Bone marrow (tissue), 2 donors: ENCODE results near the gene APOE.
"Not testable (repeated sequence)": the region's sequence is repeated elsewhere in the genome, so short reads cannot be mapped to it uniquely, and the experiment has no call there.

Experiments
- DNase-seq, 2 donors: peaks; one replicate each; lab custom pipeline; 2025; lab: John Stamatoyannopoulos, UW

The APOE gene

DNA sequence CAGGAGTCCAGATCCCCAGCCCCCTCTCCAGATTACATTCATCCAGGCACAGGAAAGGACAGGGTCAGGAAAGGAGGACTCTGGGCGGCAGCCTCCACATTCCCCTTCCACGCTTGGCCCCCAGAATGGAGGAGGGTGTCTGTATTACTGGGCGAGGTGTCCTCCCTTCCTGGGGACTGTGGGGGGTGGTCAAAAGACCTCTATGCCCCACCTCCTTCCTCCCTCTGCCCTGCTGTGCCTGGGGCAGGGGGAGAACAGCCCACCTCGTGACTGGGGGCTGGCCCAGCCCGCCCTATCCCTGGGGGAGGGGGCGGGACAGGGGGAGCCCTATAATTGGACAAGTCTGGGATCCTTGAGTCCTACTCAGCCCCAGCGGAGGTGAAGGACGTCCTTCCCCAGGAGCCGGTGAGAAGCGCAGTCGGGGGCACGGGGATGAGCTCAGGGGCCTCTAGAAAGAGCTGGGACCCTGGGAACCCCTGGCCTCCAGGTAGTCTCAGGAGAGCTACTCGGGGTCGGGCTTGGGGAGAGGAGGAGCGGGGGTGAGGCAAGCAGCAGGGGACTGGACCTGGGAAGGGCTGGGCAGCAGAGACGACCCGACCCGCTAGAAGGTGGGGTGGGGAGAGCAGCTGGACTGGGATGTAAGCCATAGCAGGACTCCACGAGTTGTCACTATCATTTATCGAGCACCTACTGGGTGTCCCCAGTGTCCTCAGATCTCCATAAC is at the start of gene APOE:
TSS of gene APOE (plus strand) at position 360 of the 724 bp plus-strand sequence. CDS start 829 bp downstream, outside the sequence.
- DNase-seq, result no peak

DNA sequence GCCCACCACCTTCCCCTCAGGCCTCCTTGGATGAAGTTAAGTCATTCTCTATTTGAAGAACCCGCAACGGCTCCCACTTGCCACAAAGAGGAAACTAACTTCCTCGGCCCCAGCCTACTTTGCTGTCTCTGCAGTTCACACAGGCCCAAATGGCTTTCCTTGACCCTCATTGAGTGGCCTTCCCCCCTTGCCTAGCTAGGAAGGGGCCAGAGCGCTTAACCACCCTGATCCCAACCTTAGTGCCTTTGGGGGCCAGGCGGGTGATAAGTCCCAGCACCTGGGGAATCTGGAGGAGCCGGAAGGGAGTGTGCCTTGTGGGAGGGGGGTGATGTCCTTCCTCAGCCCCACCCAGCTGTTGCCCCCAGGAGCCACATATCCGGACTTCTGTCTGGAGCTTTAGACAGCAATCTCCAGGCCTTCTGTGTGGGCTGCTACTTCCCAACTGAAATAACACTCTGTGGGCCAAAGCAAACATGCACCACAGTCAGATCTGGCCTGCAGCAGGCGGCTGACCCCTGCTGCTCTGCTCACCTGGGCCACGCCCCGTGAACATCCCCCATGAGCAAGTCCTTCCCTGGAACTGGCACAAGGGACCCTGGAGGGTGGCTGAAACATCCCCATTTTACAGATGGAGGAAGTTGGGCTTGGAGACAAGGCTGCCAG is 49.0 kb upstream of the APOE start:
- peak in 1 of 2 donors; percentile 19 for DNase-seq

DNA sequence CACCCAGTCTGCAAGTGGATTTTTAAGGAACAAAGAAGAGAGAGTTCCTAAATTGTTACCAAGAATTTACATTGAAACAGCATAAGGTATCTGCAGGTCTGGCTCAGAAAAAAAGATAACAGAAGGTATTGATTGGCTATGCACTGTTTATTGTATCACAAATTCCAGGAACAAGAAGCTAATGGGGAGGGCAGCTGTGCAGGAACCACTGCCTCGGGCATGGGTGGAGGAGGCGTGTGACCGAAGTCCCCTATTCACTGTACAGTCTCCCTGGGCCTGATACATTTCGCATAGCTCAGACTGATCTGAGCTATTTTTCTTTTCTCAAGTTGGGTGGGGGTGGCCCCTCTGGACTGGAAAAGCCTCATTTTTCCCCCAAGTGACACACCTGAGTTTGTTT is 47.8 kb upstream of the APOE start:
- DNase-seq, result no peak

- not testable (repeated sequence) for DNase-seq
Observed at GRCh38 chr19:44861576-44861975, 44.0 kb upstream of the APOE start.

- DNase-seq, result no peak
Observed at GRCh38 chr19:44863990-44864389, 41.6 kb upstream of the APOE start.

DNA sequence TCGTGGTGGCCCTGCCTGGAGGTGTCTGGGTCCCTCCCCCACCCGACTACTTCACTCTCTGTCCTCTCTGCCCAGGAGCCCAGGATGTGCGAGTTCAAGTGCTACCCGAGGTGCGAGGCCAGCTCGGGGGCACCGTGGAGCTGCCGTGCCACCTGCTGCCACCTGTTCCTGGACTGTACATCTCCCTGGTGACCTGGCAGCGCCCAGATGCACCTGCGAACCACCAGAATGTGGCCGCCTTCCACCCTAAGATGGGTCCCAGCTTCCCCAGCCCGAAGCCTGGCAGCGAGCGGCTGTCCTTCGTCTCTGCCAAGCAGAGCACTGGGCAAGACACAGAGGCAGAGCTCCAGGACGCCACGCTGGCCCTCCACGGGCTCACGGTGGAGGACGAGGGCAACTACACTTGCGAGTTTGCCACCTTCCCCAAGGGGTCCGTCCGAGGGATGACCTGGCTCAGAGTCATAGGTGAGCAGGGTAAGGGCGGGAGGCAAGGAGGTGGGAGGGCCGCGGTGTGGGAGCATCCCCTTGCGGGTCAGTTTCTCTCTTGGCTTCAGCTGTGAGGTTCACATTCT is 40.3 kb upstream of the APOE start:
- DNase-seq, result no peak

DNA sequence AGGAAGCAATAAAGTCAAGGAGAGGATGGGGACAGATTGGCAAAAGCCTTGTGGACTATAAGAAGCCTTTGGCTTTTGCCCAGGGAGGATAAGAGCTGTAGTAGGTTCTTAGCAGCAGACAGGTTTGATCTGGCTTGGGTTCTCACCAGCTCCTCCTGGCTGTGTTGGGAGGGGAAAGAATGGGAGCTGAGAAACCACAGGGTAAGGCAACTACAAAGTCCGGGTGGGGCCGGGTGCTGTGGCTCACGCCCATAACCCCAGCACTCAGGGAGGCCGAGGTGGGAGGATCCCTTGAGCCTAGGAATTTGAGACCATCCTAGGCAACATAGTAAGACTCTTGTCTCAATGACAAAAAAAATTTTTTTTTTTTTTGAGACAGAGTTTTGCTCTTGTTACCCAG is 38.9 kb upstream of the APOE start:
- DNase-seq, result no peak

GRCh38 chr19:44867578-44867977 is 38.0 kb upstream of the APOE start:
- no peak for DNase-seq

DNA sequence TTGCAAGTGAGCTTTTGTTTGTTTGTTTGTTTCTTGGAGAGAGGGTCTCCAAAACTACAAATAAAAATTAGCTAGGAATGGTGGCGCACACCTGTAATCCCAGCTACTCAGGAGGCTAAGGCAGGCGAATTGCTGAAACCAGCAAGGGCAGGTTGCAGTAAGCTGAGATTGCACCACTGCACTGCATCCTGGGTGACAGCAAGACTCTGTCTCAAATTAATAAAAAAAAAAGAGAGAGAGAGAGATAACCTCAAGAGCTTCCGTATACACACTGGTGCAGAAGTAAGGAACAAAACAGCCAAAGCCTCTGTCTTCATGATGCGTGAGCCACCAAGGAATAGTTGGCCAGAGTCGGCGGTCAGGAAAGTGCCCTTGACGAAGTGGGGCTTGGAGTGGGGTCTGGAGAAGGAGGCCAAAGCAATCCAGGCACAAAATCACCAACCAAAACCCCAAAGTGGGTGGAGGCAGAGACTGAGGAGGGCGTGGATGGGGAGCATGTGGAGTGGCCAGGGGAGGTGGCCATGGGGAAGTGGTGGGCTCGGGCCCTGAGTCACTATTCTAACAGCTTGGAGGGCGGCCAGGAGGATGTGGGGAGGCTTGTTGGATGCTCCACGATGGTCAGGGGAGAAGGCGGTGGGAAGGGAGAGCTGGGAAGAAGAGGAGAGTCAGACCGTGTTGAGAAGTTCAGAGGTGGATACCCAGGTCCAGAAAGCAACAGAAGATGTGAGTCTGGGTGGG is 35.7 kb upstream of the APOE start:
- DNase-seq, result peak; percentile 16 to 48

DNA sequence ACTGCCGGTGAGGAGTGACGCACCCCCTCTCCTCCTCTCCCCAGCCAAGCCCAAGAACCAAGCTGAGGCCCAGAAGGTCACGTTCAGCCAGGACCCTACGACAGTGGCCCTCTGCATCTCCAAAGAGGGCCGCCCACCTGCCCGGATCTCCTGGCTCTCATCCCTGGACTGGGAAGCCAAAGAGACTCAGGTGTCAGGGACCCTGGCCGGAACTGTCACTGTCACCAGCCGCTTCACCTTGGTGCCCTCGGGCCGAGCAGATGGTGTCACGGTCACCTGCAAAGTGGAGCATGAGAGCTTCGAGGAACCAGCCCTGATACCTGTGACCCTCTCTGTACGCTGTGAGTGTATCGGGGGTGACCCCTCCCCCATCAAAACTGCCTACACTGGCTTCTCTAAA is 33.8 kb upstream of the APOE start:
- DNase-seq, result no peak

DNA sequence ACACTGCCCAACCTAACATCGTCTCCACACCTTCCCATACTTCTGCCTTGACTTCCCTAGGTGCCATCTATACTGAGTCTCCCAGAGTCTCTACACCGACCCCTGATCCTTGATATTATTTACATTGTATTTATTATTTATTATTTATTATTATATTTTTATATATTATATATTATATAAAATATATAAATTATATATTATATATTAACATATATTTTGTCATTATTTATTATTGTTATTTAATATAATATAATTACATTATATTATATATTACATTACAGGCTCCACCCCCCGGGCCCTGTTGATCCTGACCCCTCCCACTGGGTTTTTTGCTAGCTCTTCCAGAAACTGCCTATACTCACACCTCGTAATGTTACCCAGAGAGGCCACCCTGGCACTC is 32.9 kb upstream of the APOE start:
- DNase-seq, result no peak

DNA sequence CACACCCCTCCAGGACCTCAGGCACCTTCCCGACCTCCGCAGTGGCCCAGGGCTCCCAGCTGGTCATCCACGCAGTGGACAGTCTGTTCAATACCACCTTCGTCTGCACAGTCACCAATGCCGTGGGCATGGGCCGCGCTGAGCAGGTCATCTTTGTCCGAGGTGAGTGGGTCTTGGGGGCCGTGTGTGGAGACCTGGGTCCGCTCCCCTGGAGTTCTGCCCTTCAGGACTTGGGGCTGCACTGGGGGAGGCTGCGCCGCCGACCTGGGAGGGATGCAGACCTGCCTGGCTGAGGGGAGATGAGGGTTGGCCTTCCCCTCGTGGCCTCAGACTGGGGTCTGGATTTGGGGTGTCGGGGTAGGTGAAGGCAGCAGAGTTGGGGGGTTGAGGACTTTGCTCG is 31.3 kb upstream of the APOE start:
- DNase-seq, result no peak

- DNase-seq, result no peak
Observed at GRCh38 chr19:44875666-44876451, 29.7 kb upstream of the APOE start.

GRCh38 chr19:44876930-44877535 is 28.6 kb upstream of the APOE start:
- DNase-seq, result no peak

- no peak for DNase-seq
Observed at GRCh38 chr19:44878120-44878865, 27.3 kb upstream of the APOE start.

- DNase-seq, result no peak
Observed at GRCh38 chr19:44879309-44880065, 26.1 kb upstream of the APOE start.

- no peak for DNase-seq
Observed at GRCh38 chr19:44882063-44882462, 23.5 kb upstream of the APOE start.

DNA sequence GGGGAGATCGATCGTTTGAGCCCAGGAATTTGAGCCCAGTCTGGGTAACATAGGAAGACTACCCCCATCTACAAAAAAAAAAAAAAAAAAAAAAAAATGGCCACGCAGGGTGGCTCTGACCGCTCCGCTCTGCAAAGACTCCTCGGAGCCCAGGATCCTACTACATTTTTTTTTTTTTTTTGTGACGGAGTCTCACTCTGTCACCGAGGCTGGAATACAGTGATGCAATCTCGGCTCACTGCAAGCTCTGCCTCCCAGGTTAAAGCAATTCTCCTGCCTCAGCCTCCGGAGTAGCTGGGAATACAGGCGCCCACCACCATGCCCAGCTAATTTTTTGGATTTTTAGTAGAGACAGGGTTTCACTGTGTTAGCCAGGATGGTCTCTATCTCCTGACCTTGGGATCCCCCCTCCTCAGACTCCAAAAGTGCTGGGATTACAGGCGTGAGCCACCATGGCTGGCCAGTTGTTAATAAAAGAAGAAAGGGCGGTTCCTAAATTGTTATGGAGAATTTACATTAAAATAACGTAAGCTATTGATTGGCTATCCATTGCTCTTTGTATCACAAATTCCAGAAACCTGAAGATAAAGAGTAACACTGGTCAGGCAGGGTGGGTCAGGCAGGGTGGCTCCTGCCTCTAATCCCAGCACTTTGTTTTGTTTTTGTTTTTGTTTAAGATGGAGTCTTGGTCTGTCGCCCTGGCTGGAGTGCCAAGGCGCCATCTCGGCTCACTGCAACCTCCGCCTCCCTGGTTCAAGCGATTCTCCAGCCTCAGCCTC is 22.8 kb upstream of the APOE start:
- not testable (repeated sequence) for DNase-seq

DNA sequence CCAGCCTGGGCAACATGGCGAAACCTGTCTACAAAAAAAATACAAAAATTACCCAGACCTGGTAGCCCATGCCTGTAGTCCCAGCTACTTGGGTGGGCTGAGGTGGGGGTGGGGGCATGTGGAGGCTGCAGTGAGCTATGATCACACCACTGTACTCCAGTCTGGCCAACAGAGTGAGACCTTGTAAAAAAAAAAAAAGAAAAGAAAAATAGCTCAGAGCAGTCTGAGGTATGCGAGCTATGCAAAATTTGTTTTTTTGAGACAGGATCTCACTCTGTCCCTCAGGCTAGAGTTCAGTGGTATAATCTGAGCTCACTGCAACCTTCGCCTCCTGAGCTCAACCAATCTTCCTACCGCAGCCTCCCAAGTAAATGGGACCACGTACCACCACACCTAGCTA is 21.7 kb upstream of the APOE start:
- DNase-seq, result no peak
